WTC11 (cell line): ENCODE data around the gene KLK12. TPM values are rescaled to one million over a fixed set of nuclear protein-coding genes. Genes with fewer than 3 reads are reported as not detected.

Experiments used
- ATAC-seq: fragments of 200-7000 bp; cut with Tn5 transposase; 2 replicates; pipeline ENCODE4 v1.10.0; 2021; ENCODE audit warnings: mild to moderate bottlenecking, moderate library complexity
- CTCF ChIA-PET: fragments of 300-600 bp; sonication (Branson Sonifier 250); formaldehyde crosslinking; loops from one replicate; lab custom pipeline; 2021; ENCODE audit warnings: antibody characterized with exemption; lab: Charles Lee
- POLR2A ChIA-PET: fragments of 350-600 bp; sonication (Branson Sonifier 250); formaldehyde crosslinking; loops from one replicate; lab custom pipeline; 2021; ENCODE audit warnings: antibody characterized with exemption; lab: Charles Lee
- DNase-seq: peaks from one replicate; pipeline ENCODE4 v3.0.0; 2021; ENCODE audit warnings: low spot score
- H3K27ac Mint-ChIP-seq: 2 replicates; pipeline ENCODE4 v1.8.0; 2021; ENCODE audit warnings: mixed read lengths
- H3K27me3 Mint-ChIP-seq: 2 replicates; pipeline ENCODE4 v1.8.0; 2021; ENCODE audit warnings: low read depth, mild to moderate bottlenecking, moderate library complexity, mixed read lengths
- H3K36me3 Mint-ChIP-seq: 2 replicates; pipeline ENCODE4 v1.8.0; 2021; ENCODE audit warnings: mixed read lengths
- H3K4me1 Mint-ChIP-seq: 2 replicates; pipeline ENCODE4 v1.8.0; 2022; ENCODE audit warnings: mixed read lengths
- H3K4me3 Mint-ChIP-seq: 2 replicates; pipeline ENCODE4 v1.8.0; 2021; ENCODE audit warnings: mild to moderate bottlenecking, moderate library complexity, mixed read lengths
- H3K9me3 Mint-ChIP-seq: 2 replicates; pipeline ENCODE4 v1.8.0; 2021; ENCODE audit warnings: mixed read lengths
- ATF1 ChIP-seq: sonication (generic); formaldehyde crosslinking; IDR thresholded peaks from 2 replicates; pipeline ENCODE4 v1.8.1; 2023; ENCODE audit warnings: mild to moderate bottlenecking, moderate library complexity, missing genetic modification reagents
- CDX4 ChIP-seq: fragments of 250-450 bp; sonication (Bioruptor Pico); IDR thresholded peaks from 2 replicates; pipeline ENCODE4 v1.9.0; 2021; ENCODE audit warnings: moderate library complexity, mild to moderate bottlenecking, inconsistent platforms, borderline replicate concordance
- CREB1 ChIP-seq: sonication (generic); formaldehyde crosslinking; IDR thresholded peaks from 2 replicates; pipeline ENCODE4 v1.8.0; 2023; ENCODE audit warnings: mild to moderate bottlenecking, missing genetic modification reagents
- E2F1 ChIP-seq: sonication (generic); formaldehyde crosslinking; IDR thresholded peaks from 2 replicates; pipeline ENCODE4 v1.8.0; 2022; ENCODE audit warnings: mild to moderate bottlenecking, missing genetic modification reagents
- EMX1 ChIP-seq: fragments of 250-450 bp; sonication (Bioruptor Pico); IDR thresholded peaks from 2 replicates; pipeline ENCODE4 v1.8.0; 2021; ENCODE audit warnings: mild to moderate bottlenecking
- ESRRA ChIP-seq: sonication (generic); formaldehyde crosslinking; IDR thresholded peaks from 2 replicates; pipeline ENCODE4 v1.8.1; 2022; ENCODE audit warnings: mild to moderate bottlenecking, missing genetic modification reagents, borderline replicate concordance
- ETV6 ChIP-seq: sonication (generic); formaldehyde crosslinking; IDR thresholded peaks from 2 replicates; pipeline ENCODE4 v1.8.1; 2022; ENCODE audit warnings: mild to moderate bottlenecking, missing genetic modification reagents
- JUN ChIP-seq: sonication (generic); formaldehyde crosslinking; IDR thresholded peaks from 2 replicates; pipeline ENCODE4 v1.8.0; 2023; ENCODE audit warnings: mild to moderate bottlenecking, missing genetic modification reagents
- MXD4 ChIP-seq: fragments of 250-450 bp; sonication (Bioruptor Pico); IDR thresholded peaks from 2 replicates; pipeline ENCODE4 v1.8.0; 2021; ENCODE audit warnings: mild to moderate bottlenecking, moderate library complexity, borderline replicate concordance
- OVOL2 ChIP-seq: fragments of 250-450 bp; sonication (Bioruptor Pico); IDR thresholded peaks from 2 replicates; pipeline ENCODE4 v1.9.0; 2021; ENCODE audit warnings: mild to moderate bottlenecking, borderline replicate concordance
- RORB ChIP-seq: fragments of 250-450 bp; sonication (Bioruptor Pico); IDR thresholded peaks from 2 replicates; pipeline ENCODE4 v1.9.0; 2021; ENCODE audit warnings: mild to moderate bottlenecking
- SP1 ChIP-seq: sonication (generic); formaldehyde crosslinking; conservative IDR thresholded peaks from 2 replicates; pipeline ENCODE4 v1.8.1; 2022; ENCODE audit warnings: missing genetic modification reagents
- TEAD1 ChIP-seq: sonication (generic); formaldehyde crosslinking; IDR thresholded peaks from 2 replicates; pipeline ENCODE4 v1.8.0; 2022; ENCODE audit warnings: mild to moderate bottlenecking, missing genetic modification reagents
- ZNF121 ChIP-seq: sonication (generic); formaldehyde crosslinking; IDR thresholded peaks from 2 replicates; pipeline ENCODE4 v1.8.0; 2023; ENCODE audit warnings: missing genetic modification reagents
- ZNF138 ChIP-seq: sonication (generic); formaldehyde crosslinking; conservative IDR thresholded peaks from 2 replicates; pipeline ENCODE4 v1.8.1; 2022; ENCODE audit warnings: mild to moderate bottlenecking, moderate library complexity, missing genetic modification reagents
- ZNF281 ChIP-seq: sonication (generic); formaldehyde crosslinking; IDR thresholded peaks from 2 replicates; pipeline ENCODE4 v1.8.0; 2023; ENCODE audit warnings: mild to moderate bottlenecking, missing genetic modification reagents
- ZNF317 ChIP-seq: sonication (generic); formaldehyde crosslinking; IDR thresholded peaks from 2 replicates; pipeline ENCODE4 v1.8.1; 2023; ENCODE audit warnings: low read depth, mild to moderate bottlenecking, moderate library complexity, missing genetic modification reagents, borderline replicate concordance
- ZNF532 ChIP-seq: fragments of 250-450 bp; sonication (Bioruptor Pico); IDR thresholded peaks from 2 replicates; pipeline ENCODE4 v1.9.0; 2021; ENCODE audit warnings: mild to moderate bottlenecking, borderline replicate concordance
- total RNA-seq: library from RNA; stranded (reverse); gene quantifications from 3 replicates; pipeline ENCODE4 v1.2.3, GENCODE V29; 2021
- TF ChIP-seq, protein P1 (sequence below): fragments of 250-450 bp; sonication (Bioruptor Pico); IDR thresholded peaks from 2 replicates; pipeline ENCODE4 v1.9.0; 2021; ENCODE audit warnings: mild to moderate bottlenecking

The KLK12 gene
- total RNA-seq, 1 experiment from 2014 or later = not detected

DNA sequence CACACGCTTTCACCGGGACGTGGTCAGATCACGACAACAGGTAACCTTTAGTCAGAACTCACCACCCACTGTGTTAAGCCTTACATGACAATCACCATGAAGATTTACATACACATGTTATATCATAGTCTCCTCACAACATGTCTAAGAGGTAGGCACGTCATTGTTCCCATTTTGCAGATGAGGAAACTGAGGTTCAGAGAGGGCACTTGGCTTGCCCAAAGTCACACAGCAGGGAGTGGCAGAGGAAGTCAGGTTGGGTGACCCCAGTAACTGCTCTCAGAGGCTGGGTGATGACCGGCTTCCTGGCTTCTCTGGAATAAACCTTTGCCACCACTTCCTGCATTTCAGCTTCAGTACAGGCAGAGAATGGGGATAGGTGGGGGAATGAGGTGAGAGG lies 20.6 kb downstream of the KLK12 start:
- H3K4me1 Mint-ChIP-seq = peaks cover 4% of the 10 kb centered on the region
- TF ChIP-seq ZNF532 (CRISPR knock-in tag) (no peak), SP1 (CRISPR knock-in tag) (no peak), OVOL2 (CRISPR knock-in tag) (no peak), JUN (CRISPR knock-in tag) (no peak), MXD4 (no peak), ETV6 (CRISPR knock-in tag) (no peak)
- DNase-seq = no peak
- H3K27ac Mint-ChIP-seq = no peak overlapping the region
- peaks cover 59% of the 10 kb centered on the region for H3K27me3 Mint-ChIP-seq
- H3K9me3 Mint-ChIP-seq = no peaks in the 10 kb centered on the region
- no peak overlapping the region for H3K4me3 Mint-ChIP-seq
- no peak for ATAC-seq
- POLR2A ChIA-PET = no interaction called here
- CTCF ChIA-PET = interaction anchor here (1.2 to 2.2 kb wide), 3 partner anchors 30 to 92 kb away, joined by 3 to 6 read pairs (median 4); partner anchors contain the start of gene KLK7
- H3K36me3 Mint-ChIP-seq = no peaks in the 10 kb centered on the region

GRCh38 chr19:51012661-51013190 lies 22.1 kb downstream of the KLK12 start:
- 0 out of 2 replicates have a peak, but pooled peaks cover 2% of the 10 kb centered on the region for H3K4me1 Mint-ChIP-seq
- ATAC-seq (no peak), DNase-seq (no peak)
- CTCF ChIA-PET = interaction anchor here (0.6 to 2.2 kb wide), 3 partner anchors 82 to 229 kb away, joined by 3 to 6 read pairs (median 4); no protein-coding TSS in a partner anchor
- H3K4me3 Mint-ChIP-seq = no peak overlapping the region
- H3K9me3 Mint-ChIP-seq = no peaks in the 10 kb centered on the region
- POLR2A ChIA-PET = no interaction called here
- no peaks in the 10 kb centered on the region for H3K36me3 Mint-ChIP-seq
- H3K27me3 Mint-ChIP-seq = peaks cover 51% of the 10 kb centered on the region
- H3K27ac Mint-ChIP-seq = no peak overlapping the region
- TF ChIP-seq, protein P1, sequence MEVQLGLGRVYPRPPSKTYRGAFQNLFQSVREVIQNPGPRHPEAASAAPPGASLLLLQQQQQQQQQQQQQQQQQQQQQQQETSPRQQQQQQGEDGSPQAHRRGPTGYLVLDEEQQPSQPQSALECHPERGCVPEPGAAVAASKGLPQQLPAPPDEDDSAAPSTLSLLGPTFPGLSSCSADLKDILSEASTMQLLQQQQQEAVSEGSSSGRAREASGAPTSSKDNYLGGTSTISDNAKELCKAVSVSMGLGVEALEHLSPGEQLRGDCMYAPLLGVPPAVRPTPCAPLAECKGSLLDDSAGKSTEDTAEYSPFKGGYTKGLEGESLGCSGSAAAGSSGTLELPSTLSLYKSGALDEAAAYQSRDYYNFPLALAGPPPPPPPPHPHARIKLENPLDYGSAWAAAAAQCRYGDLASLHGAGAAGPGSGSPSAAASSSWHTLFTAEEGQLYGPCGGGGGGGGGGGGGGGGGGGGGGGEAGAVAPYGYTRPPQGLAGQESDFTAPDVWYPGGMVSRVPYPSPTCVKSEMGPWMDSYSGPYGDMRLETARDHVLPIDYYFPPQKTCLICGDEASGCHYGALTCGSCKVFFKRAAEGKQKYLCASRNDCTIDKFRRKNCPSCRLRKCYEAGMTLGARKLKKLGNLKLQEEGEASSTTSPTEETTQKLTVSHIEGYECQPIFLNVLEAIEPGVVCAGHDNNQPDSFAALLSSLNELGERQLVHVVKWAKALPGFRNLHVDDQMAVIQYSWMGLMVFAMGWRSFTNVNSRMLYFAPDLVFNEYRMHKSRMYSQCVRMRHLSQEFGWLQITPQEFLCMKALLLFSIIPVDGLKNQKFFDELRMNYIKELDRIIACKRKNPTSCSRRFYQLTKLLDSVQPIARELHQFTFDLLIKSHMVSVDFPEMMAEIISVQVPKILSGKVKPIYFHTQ (CRISPR knock-in tag) = no peak
- no peak for TF ChIP-seq CREB1 (CRISPR knock-in tag)
- no peak for TF ChIP-seq ZNF121 (CRISPR knock-in tag)
- no peak for TF ChIP-seq ZNF317 (CRISPR knock-in tag)
- TF ChIP-seq CDX4 (CRISPR knock-in tag) = no peak
- no peak for TF ChIP-seq ATF1
- TF ChIP-seq TEAD1 = no peak
- TF ChIP-seq SP1 (CRISPR knock-in tag) = no peak

DNA sequence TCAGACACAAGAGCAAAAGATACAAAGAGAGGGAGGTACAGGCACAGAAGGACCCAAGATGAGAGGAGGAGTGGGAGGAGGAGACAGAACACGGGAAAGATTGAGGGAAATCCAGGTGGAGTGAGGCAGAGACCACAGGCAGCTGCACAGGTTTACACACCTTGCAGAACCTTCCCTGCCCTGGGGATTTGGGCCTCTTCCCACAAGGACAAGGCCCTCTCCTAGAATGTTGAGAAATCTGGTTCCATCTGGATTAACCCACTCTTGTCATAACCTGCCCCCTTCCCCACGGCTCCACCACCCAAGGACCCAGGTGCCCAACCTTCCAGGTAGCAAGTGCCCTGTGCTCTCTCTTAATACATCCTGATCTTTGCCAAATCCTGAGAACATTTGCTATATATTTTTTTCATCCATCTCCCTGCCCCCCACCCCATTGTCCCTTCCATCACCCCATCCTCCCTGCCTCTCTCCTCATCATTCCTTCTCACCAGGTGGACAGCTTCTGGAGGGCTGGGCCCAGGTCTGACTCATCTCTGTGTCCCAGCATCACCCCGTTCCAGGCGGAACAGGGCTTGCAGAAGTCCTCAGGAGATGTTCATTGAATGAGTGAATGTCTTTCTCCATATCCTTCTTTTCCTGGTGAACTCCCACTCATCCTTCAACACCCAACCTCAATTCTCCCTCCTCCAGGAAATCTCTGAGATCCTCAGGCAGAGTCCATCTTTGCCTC lies 24.6 kb downstream of the KLK12 start:
- no peak for ATAC-seq
- Mint-ChIP-seq H3K27me3 (peaks cover 51% of the 10 kb centered on the region), H3K9me3 (no peaks in the 10 kb centered on the region)
- no peak for TF ChIP-seq ATF1
- TF ChIP-seq ZNF121 (CRISPR knock-in tag) = no peak
- TF ChIP-seq ESRRA (CRISPR knock-in tag) = no peak
- no peak for TF ChIP-seq ZNF138 (CRISPR knock-in tag)
- no peak for TF ChIP-seq E2F1 (CRISPR knock-in tag)
- no peak for TF ChIP-seq EMX1 (CRISPR knock-in tag)
- TF ChIP-seq RORB (CRISPR knock-in tag) = no peak
- no peak for TF ChIP-seq ZNF281 (CRISPR knock-in tag)

More for the DNA sequence above, 24.6 kb downstream of the KLK12 start:
- no peak overlapping the region for H3K27ac Mint-ChIP-seq
- H3K4me1 Mint-ChIP-seq = no peaks in the 10 kb centered on the region
- H3K4me3 Mint-ChIP-seq = no peak overlapping the region
- ChIA-PET POLR2A (no interaction called here), CTCF (interaction anchor here (1.2 kb wide), 1 partner anchor 88 kb away, joined by 3 read pairs; no protein-coding TSS in a partner anchor)
- DNase-seq = no peak
- no peaks in the 10 kb centered on the region for H3K36me3 Mint-ChIP-seq
